GM23338 (cell line): ENCODE data around the gene USP10. TPM values are rescaled to one million over a fixed set of nuclear protein-coding genes. Genes with fewer than 3 reads are reported as not detected.

Source experiments
- ATAC-seq: fragments of 200-7000 bp; cut with Tn5 transposase; 3 replicates; pipeline ENCODE4 v1.9.1; 2020
- DNase-seq: peaks from one replicate; pipeline ENCODE4 v3.0.0-alpha.2; 2015; ENCODE audit warnings: low spot score
- H2AFZ ChIP-seq: fragments of 200-600 bp; sonication (generic); 2 replicates; pipeline ENCODE4 v1.8.0; 2016; ENCODE audit warnings: antibody characterized with exemption, mild to moderate bottlenecking, moderate library complexity
- H3F3A ChIP-seq: fragments of 200-600 bp; sonication (generic); replicated peaks from 2 replicates; pipeline ENCODE4 v1.8.0; 2017; ENCODE audit warnings: antibody characterized with exemption, mixed run types, low read depth
- H3K27ac ChIP-seq: fragments of 200-600 bp; sonication (generic); 2 replicates; pipeline ENCODE4 v1.6.1; 2016; ENCODE audit warnings: low read depth
- H3K27me3 ChIP-seq: fragments of 200-600 bp; sonication (generic); 2 replicates; pipeline ENCODE4 v1.8.0; 2016; ENCODE audit warnings: mild to moderate bottlenecking, mixed run types, moderate library complexity; ENCODE audit not compliant: insufficient read depth
- H3K36me3 ChIP-seq: fragments of 200-600 bp; sonication (generic); 2 replicates; pipeline ENCODE4 v1.8.0; 2016; ENCODE audit warnings: mild to moderate bottlenecking; ENCODE audit not compliant: insufficient read depth
- H3K4me1 ChIP-seq: fragments of 200-600 bp; sonication (generic); 2 replicates; pipeline ENCODE4 v1.8.0; 2016; ENCODE audit warnings: mild to moderate bottlenecking, moderate library complexity; ENCODE audit not compliant: insufficient read depth
- H3K4me2 ChIP-seq: fragments of 200-600 bp; sonication (generic); 2 replicates; pipeline ENCODE4 v1.7.1; 2017; ENCODE audit warnings: mixed run types
- H3K4me3 ChIP-seq: fragments of 200-600 bp; sonication (generic); 2 replicates; pipeline ENCODE4 v1.6.1; 2016; ENCODE audit warnings: mixed run types
- H3K79me2 ChIP-seq: fragments of 200-600 bp; sonication (generic); replicated peaks from 2 replicates; pipeline ENCODE4 v1.8.0; 2017; ENCODE audit warnings: mild to moderate bottlenecking; ENCODE audit not compliant: insufficient read depth
- H3K9me2 ChIP-seq: fragments of 200-600 bp; sonication (generic); 2 replicates; pipeline ENCODE4 v1.8.0; 2017; ENCODE audit not compliant: insufficient read depth
- H4K20me1 ChIP-seq: fragments of 200-600 bp; sonication (generic); replicated peaks from 2 replicates; pipeline ENCODE4 v1.8.0; 2017; ENCODE audit warnings: mild to moderate bottlenecking; ENCODE audit not compliant: insufficient read depth
- H3K27ac Mint-ChIP-seq: 2 replicates; pipeline ENCODE4 v1.8.0; 2020; ENCODE audit warnings: inconsistent platforms, mild to moderate bottlenecking, moderate library complexity, mixed read lengths
- H3K27me3 Mint-ChIP-seq: 3 replicates; pipeline ENCODE4 v1.8.0; 2022; ENCODE audit warnings: low read depth, mild to moderate bottlenecking, moderate library complexity, mixed read lengths, inconsistent platforms; ENCODE audit not compliant: insufficient read depth, poor library complexity
- H3K36me3 Mint-ChIP-seq: 3 replicates; pipeline ENCODE4 v1.8.0; 2021; ENCODE audit warnings: low read depth, mild to moderate bottlenecking, inconsistent platforms, moderate library complexity, mixed read lengths
- H3K4me1 Mint-ChIP-seq: 3 replicates; pipeline ENCODE4 v1.8.0; 2020; ENCODE audit warnings: mild to moderate bottlenecking, inconsistent platforms, mixed read lengths
- H3K4me3 Mint-ChIP-seq: 3 replicates; pipeline ENCODE4 v1.8.0; 2021; ENCODE audit warnings: moderate library complexity, mild to moderate bottlenecking, inconsistent platforms, mixed read lengths
- H3K9me3 Mint-ChIP-seq: 3 replicates; pipeline ENCODE4 v1.8.0; 2020; ENCODE audit warnings: moderate library complexity, mild to moderate bottlenecking, inconsistent platforms, mixed read lengths
- EZH2phosphoT487 ChIP-seq: fragments of 200-600 bp; sonication (generic); IDR thresholded peaks from one replicate; pipeline ENCODE4 v1.8.1; 2018; ENCODE audit warnings: antibody characterized with exemption; ENCODE audit not compliant: unreplicated experiment
- NANOG ChIP-seq: IDR thresholded peaks from 2 replicates; pipeline ENCODE4 v1.6.1; 2016; ENCODE audit warnings: antibody characterized with exemption, borderline replicate concordance
- POLR2AphosphoS5 ChIP-seq: IDR thresholded peaks from 2 replicates; pipeline ENCODE4 v1.6.1; 2016; ENCODE audit warnings: antibody characterized with exemption, low read depth
- STAT1 ChIP-seq: IDR thresholded peaks from one replicate; pipeline ENCODE4 v1.6.1; 2016; ENCODE audit warnings: antibody characterized with exemption; ENCODE audit not compliant: unreplicated experiment
- polyA plus RNA-seq: library from polyadenylated mRNA; unstranded; fragments of >200 nt; fragmentation: Nextera tagmentation; extraction: Ambion mirVana; gene quantifications from 2 replicates; pipeline ENCODE4 v1.2.1, GENCODE V29; 2016
- total RNA-seq: library from RNA; depleted of rRNA; stranded (reverse); fragments of >200 nt; shearing (Covaris generic); gene quantifications from 2 replicates; pipeline ENCODE4 v1.2.3, GENCODE V29; 2014
- TF ChIP-seq, protein P1 (sequence below): fragments of 250-450 bp; sonication (Bioruptor Pico); IDR thresholded peaks from 2 replicates; pipeline ENCODE4 v1.5.0; 2020; ENCODE audit warnings: mild to moderate bottlenecking, moderate library complexity
- TF ChIP-seq, protein P2 (sequence below), 2 experiments: fragments of 200-600 bp in 1 of 2; sonication (generic) in 1 of 2; conservative IDR thresholded peaks; 2 replicates each; pipeline versions ENCODE4 v1.5.1 to v1.6.1; 2016 to 2017; ENCODE audit warnings: antibody characterized with exemption in 2 of 2, low read depth in 2 of 2, mild to moderate bottlenecking in 2 of 2, moderate library complexity in 1 of 2
- TF ChIP-seq, protein P3 (sequence below): IDR thresholded peaks from one replicate; pipeline ENCODE4 v1.6.1; 2018; ENCODE audit warnings: antibody characterized with exemption; ENCODE audit not compliant: unreplicated experiment

Gene USP10
- total and polyA plus RNA-seq, 2 experiments from 2014 or later = 158 to 194 TPM

GRCh38 chr16:84803146-84803545 is 103.3 kb downstream of the USP10 start:
- H3K27ac Mint-ChIP-seq = no peak overlapping the region
- Histone ChIP-seq H3K9me2 (no peaks in the 10 kb centered on the region), H3K36me3 (no peaks in the 10 kb centered on the region), H3K27me3 (no peaks in the 10 kb centered on the region), H3K4me2 (no peak overlapping the region), H3K27ac (no peak overlapping the region), H3K4me3 (no peak overlapping the region), H2AFZ (peak overlapping the region; percentile 47), H3K79me2 (no peaks in the 10 kb centered on the region), H4K20me1 (no peaks in the 10 kb centered on the region), H3K4me1 (no peaks in the 10 kb centered on the region), H3F3A (no peaks in the 10 kb centered on the region)
- no peak; the same call in 2 of the 3 replicates for ATAC-seq
- H3K27me3 Mint-ChIP-seq = peaks cover 10% of the 10 kb centered on the region
- TF ChIP-seq, protein P1, sequence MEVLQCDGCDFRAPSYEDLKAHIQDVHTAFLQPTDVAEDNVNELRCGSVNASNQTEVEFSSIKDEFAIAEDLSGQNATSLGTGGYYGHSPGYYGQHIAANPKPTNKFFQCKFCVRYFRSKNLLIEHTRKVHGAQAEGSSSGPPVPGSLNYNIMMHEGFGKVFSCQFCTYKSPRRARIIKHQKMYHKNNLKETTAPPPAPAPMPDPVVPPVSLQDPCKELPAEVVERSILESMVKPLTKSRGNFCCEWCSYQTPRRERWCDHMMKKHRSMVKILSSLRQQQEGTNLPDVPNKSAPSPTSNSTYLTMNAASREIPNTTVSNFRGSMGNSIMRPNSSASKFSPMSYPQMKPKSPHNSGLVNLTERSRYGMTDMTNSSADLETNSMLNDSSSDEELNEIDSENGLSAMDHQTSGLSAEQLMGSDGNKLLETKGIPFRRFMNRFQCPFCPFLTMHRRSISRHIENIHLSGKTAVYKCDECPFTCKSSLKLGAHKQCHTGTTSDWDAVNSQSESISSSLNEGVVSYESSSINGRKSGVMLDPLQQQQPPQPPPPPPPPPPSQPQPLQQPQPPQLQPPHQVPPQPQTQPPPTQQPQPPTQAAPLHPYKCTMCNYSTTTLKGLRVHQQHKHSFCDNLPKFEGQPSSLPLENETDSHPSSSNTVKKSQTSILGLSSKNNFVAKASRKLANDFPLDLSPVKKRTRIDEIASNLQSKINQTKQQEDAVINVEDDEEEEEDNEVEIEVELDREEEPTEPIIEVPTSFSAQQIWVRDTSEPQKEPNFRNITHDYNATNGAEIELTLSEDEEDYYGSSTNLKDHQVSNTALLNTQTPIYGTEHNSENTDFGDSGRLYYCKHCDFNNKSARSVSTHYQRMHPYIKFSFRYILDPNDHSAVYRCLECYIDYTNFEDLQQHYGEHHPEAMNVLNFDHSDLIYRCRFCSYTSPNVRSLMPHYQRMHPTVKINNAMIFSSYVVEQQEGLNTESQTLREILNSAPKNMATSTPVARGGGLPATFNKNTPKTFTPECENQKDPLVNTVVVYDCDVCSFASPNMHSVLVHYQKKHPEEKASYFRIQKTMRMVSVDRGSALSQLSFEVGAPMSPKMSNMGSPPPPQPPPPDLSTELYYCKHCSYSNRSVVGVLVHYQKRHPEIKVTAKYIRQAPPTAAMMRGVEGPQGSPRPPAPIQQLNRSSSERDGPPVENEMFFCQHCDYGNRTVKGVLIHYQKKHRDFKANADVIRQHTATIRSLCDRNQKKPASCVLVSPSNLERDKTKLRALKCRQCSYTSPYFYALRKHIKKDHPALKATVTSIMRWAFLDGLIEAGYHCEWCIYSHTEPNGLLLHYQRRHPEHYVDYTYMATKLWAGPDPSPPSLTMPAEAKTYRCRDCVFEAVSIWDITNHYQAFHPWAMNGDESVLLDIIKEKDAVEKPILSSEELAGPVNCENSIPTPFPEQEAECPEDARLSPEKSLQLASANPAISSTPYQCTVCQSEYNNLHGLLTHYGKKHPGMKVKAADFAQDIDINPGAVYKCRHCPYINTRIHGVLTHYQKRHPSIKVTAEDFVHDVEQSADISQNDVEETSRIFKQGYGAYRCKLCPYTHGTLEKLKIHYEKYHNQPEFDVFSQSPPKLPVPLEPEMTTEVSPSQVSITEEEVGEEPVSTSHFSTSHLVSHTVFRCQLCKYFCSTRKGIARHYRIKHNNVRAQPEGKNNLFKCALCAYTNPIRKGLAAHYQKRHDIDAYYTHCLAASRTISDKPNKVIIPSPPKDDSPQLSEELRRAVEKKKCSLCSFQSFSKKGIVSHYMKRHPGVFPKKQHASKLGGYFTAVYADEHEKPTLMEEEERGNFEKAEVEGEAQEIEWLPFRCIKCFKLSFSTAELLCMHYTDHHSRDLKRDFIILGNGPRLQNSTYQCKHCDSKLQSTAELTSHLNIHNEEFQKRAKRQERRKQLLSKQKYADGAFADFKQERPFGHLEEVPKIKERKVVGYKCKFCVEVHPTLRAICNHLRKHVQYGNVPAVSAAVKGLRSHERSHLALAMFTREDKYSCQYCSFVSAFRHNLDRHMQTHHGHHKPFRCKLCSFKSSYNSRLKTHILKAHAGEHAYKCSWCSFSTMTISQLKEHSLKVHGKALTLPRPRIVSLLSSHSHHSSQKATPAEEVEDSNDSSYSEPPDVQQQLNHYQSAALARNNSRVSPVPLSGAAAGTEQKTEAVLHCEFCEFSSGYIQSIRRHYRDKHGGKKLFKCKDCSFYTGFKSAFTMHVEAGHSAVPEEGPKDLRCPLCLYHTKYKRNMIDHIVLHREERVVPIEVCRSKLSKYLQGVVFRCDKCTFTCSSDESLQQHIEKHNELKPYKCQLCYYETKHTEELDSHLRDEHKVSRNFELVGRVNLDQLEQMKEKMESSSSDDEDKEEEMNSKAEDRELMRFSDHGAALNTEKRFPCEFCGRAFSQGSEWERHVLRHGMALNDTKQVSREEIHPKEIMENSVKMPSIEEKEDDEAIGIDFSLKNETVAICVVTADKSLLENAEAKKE (CRISPR knock-in tag) = no peak
- TF ChIP-seq, protein P2, sequence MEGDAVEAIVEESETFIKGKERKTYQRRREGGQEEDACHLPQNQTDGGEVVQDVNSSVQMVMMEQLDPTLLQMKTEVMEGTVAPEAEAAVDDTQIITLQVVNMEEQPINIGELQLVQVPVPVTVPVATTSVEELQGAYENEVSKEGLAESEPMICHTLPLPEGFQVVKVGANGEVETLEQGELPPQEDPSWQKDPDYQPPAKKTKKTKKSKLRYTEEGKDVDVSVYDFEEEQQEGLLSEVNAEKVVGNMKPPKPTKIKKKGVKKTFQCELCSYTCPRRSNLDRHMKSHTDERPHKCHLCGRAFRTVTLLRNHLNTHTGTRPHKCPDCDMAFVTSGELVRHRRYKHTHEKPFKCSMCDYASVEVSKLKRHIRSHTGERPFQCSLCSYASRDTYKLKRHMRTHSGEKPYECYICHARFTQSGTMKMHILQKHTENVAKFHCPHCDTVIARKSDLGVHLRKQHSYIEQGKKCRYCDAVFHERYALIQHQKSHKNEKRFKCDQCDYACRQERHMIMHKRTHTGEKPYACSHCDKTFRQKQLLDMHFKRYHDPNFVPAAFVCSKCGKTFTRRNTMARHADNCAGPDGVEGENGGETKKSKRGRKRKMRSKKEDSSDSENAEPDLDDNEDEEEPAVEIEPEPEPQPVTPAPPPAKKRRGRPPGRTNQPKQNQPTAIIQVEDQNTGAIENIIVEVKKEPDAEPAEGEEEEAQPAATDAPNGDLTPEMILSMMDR (conservative IDR thresholded peaks at IDR 0.05; ENCODE audit: low read depth in 2 of 2) = 0 out of 4 replicates have a peak, but pooled peaks of 1 of the 2 experiments have one; percentile 6
- peaks cover 4% of the 10 kb centered on the region; the same call in 1 of the 3 replicates for H3K4me1 Mint-ChIP-seq
- H3K9me3 Mint-ChIP-seq = peaks cover 8% of the 10 kb centered on the region; the same call in 2 of the 3 replicates
- no peak for DNase-seq
- H3K4me3 Mint-ChIP-seq = no peak overlapping the region
- H3K36me3 Mint-ChIP-seq = no peaks in the 10 kb centered on the region

DNA sequence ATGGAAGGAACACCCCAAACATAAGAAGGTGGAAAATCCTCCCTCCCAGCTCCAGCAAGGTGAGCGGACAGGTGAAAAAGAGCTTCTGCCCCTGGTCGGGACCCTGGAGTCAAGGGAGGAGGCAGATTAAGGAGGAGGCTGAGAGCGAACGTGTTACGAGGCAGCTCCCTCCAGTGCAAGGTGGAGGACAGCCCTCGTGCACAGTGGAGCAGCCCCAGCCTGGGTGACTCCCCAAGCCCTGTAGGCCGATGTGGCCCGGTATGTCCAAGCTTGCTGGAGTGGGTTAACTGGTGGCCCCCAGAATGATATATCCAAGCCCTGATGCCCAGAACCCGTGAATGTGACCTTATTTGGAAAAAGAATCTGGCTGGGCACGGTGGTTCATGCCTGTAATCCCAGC is 104.5 kb downstream of the USP10 start:
- Histone ChIP-seq H3K27me3 (no peaks in the 10 kb centered on the region), H3F3A (no peaks in the 10 kb centered on the region), H3K4me3 (no peak overlapping the region), H3K27ac (no peak overlapping the region), H3K4me1 (no peaks in the 10 kb centered on the region), H2AFZ (no peak overlapping the region), H3K36me3 (no peaks in the 10 kb centered on the region), H4K20me1 (no peaks in the 10 kb centered on the region), H3K4me2 (no peak overlapping the region), H3K9me2 (no peaks in the 10 kb centered on the region), H3K79me2 (no peaks in the 10 kb centered on the region)
- H3K9me3 Mint-ChIP-seq = peaks cover 8% of the 10 kb centered on the region; the same call in 2 of the 3 replicates
- no peak overlapping the region for H3K4me3 Mint-ChIP-seq
- no peak for DNase-seq
- H3K27ac Mint-ChIP-seq = no peak overlapping the region
- H3K36me3 Mint-ChIP-seq = no peaks in the 10 kb centered on the region
- peaks cover 4% of the 10 kb centered on the region; the same call in 1 of the 3 replicates for H3K4me1 Mint-ChIP-seq
- H3K27me3 Mint-ChIP-seq = peaks cover 8% of the 10 kb centered on the region
- ATAC-seq = no peak
- no peak for TF ChIP-seq STAT1
- TF ChIP-seq, protein P3, sequence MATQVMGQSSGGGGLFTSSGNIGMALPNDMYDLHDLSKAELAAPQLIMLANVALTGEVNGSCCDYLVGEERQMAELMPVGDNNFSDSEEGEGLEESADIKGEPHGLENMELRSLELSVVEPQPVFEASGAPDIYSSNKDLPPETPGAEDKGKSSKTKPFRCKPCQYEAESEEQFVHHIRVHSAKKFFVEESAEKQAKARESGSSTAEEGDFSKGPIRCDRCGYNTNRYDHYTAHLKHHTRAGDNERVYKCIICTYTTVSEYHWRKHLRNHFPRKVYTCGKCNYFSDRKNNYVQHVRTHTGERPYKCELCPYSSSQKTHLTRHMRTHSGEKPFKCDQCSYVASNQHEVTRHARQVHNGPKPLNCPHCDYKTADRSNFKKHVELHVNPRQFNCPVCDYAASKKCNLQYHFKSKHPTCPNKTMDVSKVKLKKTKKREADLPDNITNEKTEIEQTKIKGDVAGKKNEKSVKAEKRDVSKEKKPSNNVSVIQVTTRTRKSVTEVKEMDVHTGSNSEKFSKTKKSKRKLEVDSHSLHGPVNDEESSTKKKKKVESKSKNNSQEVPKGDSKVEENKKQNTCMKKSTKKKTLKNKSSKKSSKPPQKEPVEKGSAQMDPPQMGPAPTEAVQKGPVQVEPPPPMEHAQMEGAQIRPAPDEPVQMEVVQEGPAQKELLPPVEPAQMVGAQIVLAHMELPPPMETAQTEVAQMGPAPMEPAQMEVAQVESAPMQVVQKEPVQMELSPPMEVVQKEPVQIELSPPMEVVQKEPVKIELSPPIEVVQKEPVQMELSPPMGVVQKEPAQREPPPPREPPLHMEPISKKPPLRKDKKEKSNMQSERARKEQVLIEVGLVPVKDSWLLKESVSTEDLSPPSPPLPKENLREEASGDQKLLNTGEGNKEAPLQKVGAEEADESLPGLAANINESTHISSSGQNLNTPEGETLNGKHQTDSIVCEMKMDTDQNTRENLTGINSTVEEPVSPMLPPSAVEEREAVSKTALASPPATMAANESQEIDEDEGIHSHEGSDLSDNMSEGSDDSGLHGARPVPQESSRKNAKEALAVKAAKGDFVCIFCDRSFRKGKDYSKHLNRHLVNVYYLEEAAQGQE = no peak
- TF ChIP-seq NANOG = no peak
- no peak for TF ChIP-seq POLR2AphosphoS5
- TF ChIP-seq, protein P2 (conservative IDR thresholded peaks at IDR 0.05; ENCODE audit: low read depth in 2 of 2) = no peak
- TF ChIP-seq EZH2phosphoT487 = no peak
